Large intestine (tissue), 3 donors: ENCODE data around the gene BTRC. TPM values are rescaled to one million over a fixed set of nuclear protein-coding genes. Genes with fewer than 3 reads are reported as not detected.

Experiments
- DNase-seq, 2 donors: peaks; one replicate each; pipeline versions ENCODE4 v3.0.0 to v3.0.0-alpha.2; 2013
- H3K27ac ChIP-seq: one replicate; pipeline ENCODE4 v1.5.1; 2013; ENCODE audit warnings: low read length
- H3K27me3 ChIP-seq: 2 replicates; pipeline ENCODE4 v1.6.1; 2013; ENCODE audit warnings: low read length; ENCODE audit not compliant: control insufficient read depth, insufficient read depth
- H3K36me3 ChIP-seq: 2 replicates; pipeline ENCODE4 v1.6.1; 2013; ENCODE audit warnings: low read length; ENCODE audit not compliant: control insufficient read depth, insufficient read depth
- H3K4me1 ChIP-seq: one replicate; pipeline ENCODE4 v1.6.1; 2013; ENCODE audit warnings: low read length; ENCODE audit not compliant: control insufficient read depth, insufficient read depth
- H3K4me3 ChIP-seq: one replicate; pipeline ENCODE4 v1.5.1; 2013; ENCODE audit warnings: low read length
- H3K9me3 ChIP-seq: one replicate; pipeline ENCODE4 v1.6.1; 2013; ENCODE audit warnings: mild to moderate bottlenecking, low read depth, low read length, moderate library complexity; ENCODE audit not compliant: control insufficient read depth
- WGBS: methylation state at CpG from one replicate; pipeline ENCODE4 v1.1.5; 2013; ENCODE audit warnings: low lambda C conversion rate; ENCODE audit not compliant: insufficient coverage; 5-methylcytosine and 5-hydroxymethylcytosine counted together
- polyA plus RNA-seq: library from polyadenylated mRNA; unstranded; fragments of 120-200 nt; gene quantifications from one replicate; pipeline ENCODE4 v1.2.1, GENCODE V29; 2013

The BTRC gene
- polyA plus RNA-seq, 1 donor = 14.4 TPM

DNA sequence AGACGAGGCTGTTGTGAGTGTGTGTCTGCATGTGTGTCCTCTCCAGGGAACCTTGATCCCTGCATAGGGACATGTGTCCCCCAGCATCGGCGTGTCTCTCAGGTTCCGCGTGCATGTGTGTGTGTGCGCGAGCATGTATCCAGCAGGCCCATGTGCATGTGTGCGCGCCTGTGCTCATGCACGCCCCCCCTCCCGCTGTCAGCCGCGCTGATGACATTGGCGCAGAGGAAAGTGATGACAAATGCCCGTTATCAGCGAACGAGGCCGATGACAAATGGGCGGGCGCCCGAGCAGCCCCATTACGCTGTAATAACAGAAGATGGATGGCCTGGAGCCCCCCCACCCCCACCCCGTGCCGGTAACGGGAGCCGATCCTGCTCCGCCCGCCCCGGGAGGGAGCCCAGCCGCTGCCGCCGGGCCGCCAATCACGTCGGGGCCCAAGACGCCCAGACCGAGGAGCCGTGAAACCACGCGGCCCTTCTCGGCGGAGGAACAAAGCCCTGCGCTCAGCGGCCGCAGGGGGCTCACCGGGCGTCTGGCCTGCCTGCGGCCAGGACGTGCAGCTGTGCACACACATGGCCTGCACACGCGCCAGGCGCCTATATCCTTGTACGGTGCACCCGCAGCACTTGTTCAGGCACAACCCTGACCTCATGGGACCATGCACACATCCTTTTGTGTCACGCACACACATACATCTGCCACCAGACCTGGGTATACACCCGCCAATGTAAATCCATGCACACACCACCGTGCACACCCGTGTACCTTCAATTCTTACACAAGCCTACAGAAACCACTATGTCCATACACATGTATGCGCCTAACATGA is 212.6 kb downstream of the BTRC start:
- H3K27me3 ChIP-seq = peaks cover 79% of the 10 kb centered on the region
- DNase-seq = peak in 1 of 2 donors; percentile 22

DNA sequence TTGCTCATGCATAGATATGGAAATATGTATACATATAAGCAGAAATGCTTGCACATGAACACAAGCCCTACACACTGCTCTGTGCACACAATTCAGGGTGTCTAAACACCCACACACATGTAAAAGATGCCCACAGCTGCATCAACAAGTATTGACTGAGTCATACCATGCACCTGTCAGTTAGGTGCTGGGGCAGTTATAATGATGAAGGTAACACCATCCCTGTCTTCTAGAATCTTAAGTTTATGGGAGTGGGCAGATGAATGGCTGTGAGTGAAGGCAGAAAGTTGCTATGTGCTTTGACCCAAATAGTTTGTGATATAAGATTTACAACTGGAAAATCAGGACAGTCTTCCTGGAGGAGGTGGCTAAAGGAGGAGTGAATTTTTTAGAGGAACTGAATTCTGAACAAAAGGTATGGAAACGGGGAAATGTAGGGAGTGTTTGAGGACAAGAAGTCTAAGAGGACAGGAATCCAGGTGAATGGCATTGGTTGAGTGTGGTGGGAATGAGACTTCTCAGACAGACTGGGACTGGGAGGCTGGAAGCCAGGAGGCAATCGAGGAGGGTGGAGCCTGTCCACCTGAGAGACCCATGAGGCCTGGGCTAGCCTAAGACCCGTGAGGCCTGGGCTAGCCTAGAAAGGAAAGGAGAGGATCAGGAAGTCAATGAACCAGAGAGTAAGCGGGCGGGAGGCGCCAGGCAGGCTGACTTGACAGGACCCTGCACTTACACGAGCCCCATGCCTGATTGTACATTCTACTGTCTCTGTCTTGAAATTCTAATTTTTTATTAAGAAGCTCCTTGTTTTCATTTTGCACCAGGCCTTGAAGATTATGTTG is 213.4 kb downstream of the BTRC start:
- Histone ChIP-seq H3K9me3 (no peaks in the 10 kb centered on the region), H3K27me3 (peaks cover 76% of the 10 kb centered on the region), H3K27ac (no peak overlapping the region), H3K4me3 (no peak overlapping the region), H3K4me1 (peaks cover 17% of the 10 kb centered on the region), H3K36me3 (no peaks in the 10 kb centered on the region)
- WGBS = no CpG with 5 or more reads among the region's 7 CpGs
- no peak for DNase-seq

More for the DNA sequence above, 212.6 kb downstream of the BTRC start:
- Histone ChIP-seq H3K36me3 (no peaks in the 10 kb centered on the region), H3K9me3 (no peaks in the 10 kb centered on the region), H3K27ac (no peak overlapping the region), H3K4me1 (peaks cover 17% of the 10 kb centered on the region), H3K4me3 (no peak overlapping the region)
- 20% methylated on average over 1 of the region's 59 CpGs for WGBS

DNA sequence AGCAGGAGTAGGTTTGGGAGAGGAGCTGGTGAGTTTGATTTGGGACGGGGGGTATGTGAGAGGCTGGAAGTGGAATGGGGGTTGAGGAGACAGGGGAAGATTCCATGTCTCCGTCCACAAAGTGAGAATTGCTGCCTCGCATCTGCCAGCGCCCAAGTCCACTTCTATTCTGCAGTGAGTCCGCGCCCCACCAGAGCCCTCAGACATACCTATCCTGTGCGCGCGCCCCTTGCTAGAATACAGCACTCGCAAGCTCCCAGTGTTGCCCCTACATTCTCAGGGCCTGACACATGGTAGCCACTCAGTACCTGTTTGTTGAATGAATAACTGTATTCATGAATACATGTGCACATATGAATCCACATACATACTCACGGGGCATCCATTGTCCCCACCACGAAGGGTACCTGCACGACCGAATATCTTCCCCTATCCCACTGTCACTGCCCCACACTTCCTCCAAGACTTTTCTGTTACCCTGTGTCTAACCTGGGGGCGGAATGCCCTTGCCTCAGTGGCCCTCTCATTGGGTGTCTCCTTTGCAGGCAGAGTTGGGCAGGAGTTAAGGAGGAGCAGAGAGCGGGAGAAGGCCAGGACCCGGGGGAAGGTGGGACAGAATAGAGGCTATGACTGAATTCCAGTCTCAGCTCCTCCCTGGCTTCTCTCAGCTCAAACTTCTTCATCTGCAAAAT is 214.2 kb downstream of the BTRC start:
- Histone ChIP-seq H3K27ac (no peak overlapping the region), H3K4me3 (no peak overlapping the region), H3K36me3 (no peaks in the 10 kb centered on the region), H3K27me3 (peaks cover 70% of the 10 kb centered on the region), H3K9me3 (peaks cover 4% of the 10 kb centered on the region), H3K4me1 (peaks cover 17% of the 10 kb centered on the region)
- no CpG with 5 or more reads among the region's 17 CpGs for WGBS
- DNase-seq = no peak

DNA sequence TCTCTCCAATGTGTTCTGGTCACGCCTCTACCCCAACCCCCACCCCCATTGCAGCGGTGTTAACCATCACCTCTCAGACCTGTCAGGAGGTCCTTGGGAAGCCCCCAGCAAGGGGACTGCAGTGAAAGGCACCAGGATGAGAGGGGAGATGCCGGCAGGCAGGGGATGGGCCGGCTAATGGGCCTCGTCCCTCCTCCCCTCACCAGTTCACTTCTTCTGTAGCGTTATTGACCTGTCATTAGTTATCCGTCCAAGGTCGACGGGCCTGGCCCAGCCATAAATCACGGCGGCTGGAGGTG is 215.3 kb downstream of the BTRC start:
- WGBS = 0% methylated on average over 3 of the region's 11 CpGs
- Histone ChIP-seq H3K4me3 (peak overlapping the region; percentile 61), H3K36me3 (no peaks in the 10 kb centered on the region), H3K9me3 (peaks cover 4% of the 10 kb centered on the region), H3K4me1 (peaks cover 17% of the 10 kb centered on the region), H3K27ac (no peak overlapping the region), H3K27me3 (peaks cover 66% of the 10 kb centered on the region)
- DNase-seq = no peak

DNA sequence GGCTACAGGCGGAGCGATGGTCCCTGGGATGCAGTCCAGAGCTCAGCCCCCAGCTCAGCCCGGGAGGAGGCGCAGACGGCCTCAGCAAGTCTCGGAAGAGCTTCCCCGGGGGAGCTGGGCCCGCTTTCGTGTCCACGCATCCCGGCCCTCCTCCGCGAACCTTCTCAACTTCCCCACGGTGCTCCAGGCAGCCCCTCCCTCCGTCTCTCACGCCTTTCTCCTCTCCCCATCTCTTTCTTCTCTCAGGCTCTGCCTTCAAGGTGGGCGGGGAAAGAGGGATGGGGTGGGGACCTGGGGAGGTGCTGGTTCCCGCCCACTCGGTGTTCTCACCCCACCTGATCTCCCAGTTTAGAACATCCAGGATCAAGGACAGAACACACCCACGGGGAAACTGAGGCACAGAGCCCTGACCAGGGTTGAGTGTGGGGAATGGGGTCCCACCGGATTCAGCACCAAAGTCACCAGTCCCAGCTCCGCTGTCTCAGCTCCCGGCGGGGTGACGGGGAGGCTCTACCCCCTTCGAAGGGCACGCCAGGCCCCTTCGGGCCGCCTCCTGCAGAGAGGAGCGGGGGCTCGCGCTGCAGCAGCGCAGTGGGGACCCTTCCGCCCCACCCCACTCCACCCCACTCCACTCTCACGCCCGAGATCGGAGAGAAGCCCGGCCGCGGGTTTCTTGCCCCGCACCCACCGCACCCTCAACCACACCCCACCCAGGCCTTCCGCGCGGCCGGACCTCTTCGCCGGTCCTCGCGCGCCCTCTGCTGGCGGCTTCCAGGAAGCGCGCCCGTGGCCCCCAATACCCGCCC is 215.9 kb downstream of the BTRC start:
- peaks cover 60% of the 10 kb centered on the region for H3K27me3 ChIP-seq
- H3K4me3 ChIP-seq = peak overlapping the region; percentile 61
- DNase-seq = peak; percentile 64 to 70
- H3K27ac ChIP-seq = no peak overlapping the region
- peaks cover 17% of the 10 kb centered on the region for H3K4me1 ChIP-seq
- WGBS = 20% methylated on average over 1 of the region's 56 CpGs
- H3K36me3 ChIP-seq = no peaks in the 10 kb centered on the region
- H3K9me3 ChIP-seq = peaks cover 4% of the 10 kb centered on the region

DNA sequence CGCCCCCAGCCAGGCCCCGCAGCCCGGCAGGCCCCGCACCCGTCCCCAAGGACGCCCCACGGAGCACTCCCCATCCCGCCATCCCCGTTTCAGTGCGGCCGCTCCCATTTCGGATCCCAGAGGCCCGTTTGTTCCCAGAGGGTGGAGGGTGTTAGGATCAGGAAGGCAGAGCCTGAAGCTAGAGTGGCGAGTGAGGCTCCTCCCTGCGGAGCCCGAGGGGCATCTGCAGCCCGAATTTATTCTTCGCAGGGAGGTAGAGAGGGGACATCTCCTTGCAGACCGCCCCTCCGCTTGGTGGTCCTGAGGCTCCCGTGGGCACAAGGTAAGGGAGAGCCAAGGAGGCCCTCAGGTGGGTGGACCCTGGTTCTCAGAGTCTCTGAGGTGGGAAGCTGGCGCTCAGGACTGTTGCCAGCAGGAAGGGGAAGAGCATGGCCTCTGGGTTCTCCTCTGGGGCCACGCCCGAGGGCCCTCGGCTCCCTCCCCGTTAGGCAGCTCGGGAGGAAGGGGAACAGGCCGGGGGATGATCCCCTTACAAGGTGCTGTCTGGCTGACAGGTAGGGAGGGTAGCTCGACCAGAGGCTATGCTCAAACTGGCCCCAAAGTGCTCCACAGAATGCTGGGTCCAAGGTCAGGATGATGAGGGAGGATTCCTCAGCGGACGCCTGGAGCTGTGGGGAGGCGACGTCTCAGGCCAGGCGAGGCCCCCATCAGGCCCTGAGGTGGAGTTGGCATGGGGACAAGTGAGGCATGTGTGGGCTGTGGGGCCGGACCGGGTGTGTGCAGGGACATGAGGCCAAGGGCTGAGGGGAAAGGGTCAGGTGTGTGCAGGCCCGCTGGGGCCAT is 216.7 kb downstream of the BTRC start:
- Histone ChIP-seq H3K9me3 (peaks cover 4% of the 10 kb centered on the region), H3K4me1 (peaks cover 17% of the 10 kb centered on the region), H3K27me3 (peaks cover 52% of the 10 kb centered on the region), H3K27ac (no peak overlapping the region), H3K36me3 (no peaks in the 10 kb centered on the region), H3K4me3 (peak overlapping the region; percentile 61)
- no peak for DNase-seq
- no CpG with 5 or more reads among the region's 37 CpGs for WGBS

DNA sequence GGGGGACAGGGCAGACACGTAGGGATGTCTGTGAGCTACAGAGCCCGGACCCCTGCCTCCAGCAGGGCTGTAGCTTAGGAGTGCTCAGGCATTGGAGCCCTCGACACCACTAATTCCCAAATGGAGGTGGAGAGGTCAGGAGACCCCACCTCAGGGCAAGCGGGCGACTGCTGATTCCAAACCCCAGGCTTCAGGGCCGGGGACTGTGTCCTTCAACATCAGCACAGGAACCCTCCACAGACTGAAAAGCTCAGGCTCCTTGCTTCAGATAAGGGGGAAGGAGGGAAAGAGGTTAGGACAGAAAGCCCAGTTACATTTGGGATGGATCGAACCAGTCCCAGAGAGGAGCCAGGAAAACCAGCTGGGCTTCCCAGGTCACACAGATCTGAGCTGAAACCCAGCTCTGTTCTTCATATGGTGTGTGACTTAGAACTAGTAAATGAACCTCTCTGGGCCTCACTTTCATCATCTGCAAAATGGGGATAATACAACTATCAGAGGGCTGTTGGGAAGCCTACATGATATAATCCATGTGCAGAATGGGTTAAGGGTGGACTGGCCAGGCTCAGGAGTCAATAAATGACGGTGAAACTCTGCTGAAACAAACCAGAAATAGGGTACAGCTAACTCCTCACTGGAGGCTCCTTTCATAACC is 217.4 kb downstream of the BTRC start:
- WGBS = no CpG with 5 or more reads among the region's 8 CpGs
- Histone ChIP-seq H3K27me3 (peaks cover 44% of the 10 kb centered on the region), H3K27ac (no peak overlapping the region), H3K4me3 (no peak overlapping the region), H3K4me1 (peaks cover 17% of the 10 kb centered on the region), H3K36me3 (no peaks in the 10 kb centered on the region), H3K9me3 (peaks cover 4% of the 10 kb centered on the region)
- no peak for DNase-seq

DNA sequence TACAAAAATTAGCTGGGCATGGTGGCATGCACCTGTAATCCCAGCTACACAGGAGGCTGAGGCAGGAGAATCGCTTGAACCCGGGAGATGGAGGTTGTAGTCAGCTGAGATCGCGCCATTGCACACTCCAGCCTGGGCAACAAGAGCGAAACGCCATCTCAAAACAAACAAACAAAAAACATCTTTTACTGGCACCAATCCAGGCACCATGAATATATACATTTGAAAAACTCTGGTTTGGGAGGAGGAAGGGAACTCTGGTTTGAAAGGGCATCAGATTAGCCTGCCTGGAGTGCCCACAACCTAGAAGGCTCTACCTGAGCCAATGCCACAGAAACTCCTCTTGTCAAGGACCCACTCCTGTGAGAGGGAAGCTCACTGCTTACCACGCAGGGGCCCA is 218.2 kb downstream of the BTRC start:
- Histone ChIP-seq H3K36me3 (peaks cover 2% of the 10 kb centered on the region), H3K27me3 (peaks cover 37% of the 10 kb centered on the region), H3K27ac (no peak overlapping the region), H3K4me1 (peaks cover 17% of the 10 kb centered on the region), H3K4me3 (no peak overlapping the region), H3K9me3 (peaks cover 4% of the 10 kb centered on the region)
- no peak for DNase-seq
- WGBS = 90% methylated on average over 2 of the region's 7 CpGs

DNA sequence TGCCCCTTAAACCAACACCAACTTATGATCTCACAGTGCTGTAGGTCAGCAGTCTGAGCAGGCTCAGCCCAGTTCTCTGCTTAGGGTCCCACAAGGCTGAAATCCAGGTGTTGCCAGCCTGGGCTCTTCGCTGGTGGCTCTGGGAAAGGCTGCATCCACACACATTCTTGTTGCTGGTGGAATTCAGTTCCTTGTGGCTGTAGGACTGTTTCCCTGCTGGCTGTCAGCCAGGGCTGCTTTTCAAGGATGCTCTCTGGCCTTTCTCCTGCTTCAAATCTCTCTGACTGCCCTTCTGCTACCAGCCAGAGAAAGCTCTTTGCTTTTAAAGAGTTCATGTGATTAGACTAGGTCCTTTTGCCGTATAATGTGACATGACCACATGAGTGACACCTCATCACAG is 218.8 kb downstream of the BTRC start:
- Histone ChIP-seq H3K27ac (no peak overlapping the region), H3K4me3 (no peak overlapping the region), H3K36me3 (peaks cover 8% of the 10 kb centered on the region), H3K27me3 (peaks cover 31% of the 10 kb centered on the region), H3K4me1 (peaks cover 17% of the 10 kb centered on the region), H3K9me3 (peaks cover 4% of the 10 kb centered on the region)
- no peak for DNase-seq
- WGBS = no CpG with 5 or more reads among the region's 2 CpGs
